ENCODE measurements around the gene PLXND1.

Gene PLXND1

DNA sequence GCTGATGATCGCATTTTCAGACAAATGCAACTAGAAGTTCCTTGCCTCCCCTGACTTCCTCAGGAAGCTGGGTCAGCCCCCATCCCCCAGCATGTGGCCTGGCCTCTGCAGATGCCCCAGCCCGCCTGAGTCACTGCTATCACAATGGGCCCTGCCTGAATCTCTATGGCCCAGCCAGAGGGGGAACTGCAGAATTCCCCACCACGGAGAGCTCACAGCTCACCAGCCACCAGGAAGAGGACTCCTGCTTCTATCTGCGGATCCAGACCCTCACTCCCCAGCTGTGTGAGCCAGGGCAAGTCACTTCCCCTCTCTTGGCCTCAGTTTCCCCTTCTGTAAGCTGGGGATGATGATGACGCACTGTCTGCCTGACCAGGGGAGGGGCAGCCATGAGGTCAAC, 6.9 kb downstream of the PLXND1 start:
- no peak for DNase-seq (ENCODE audit: low spot score)
- H3K27ac ChIP-seq, result peak overlapping the region; percentile 79 to 98
- peak overlapping the region; percentile 42 for H3K4me3 ChIP-seq
- TF ChIP-seq CTCF (IDR thresholded peaks at IDR 0.05), result no peak

GRCh38 chr3:129599073-129599472, 7.4 kb downstream of the PLXND1 start:
- Histone ChIP-seq H3K27ac (peak overlapping the region; percentile 79 to 98), H3K4me3 (peak overlapping the region; percentile 42)
- DNase-seq (ENCODE audit: low spot score), result no peak
- TF ChIP-seq CTCF (IDR thresholded peaks at IDR 0.05), result no peak

GRCh38 chr3:129598484-129598883, 8.0 kb downstream of the PLXND1 start:
- Histone ChIP-seq H3K27ac (peak overlapping the region; percentile 79 to 98), H3K4me3 (peak overlapping the region; percentile 42)
- no peak for DNase-seq (ENCODE audit: low spot score)
- no peak for TF ChIP-seq CTCF (IDR thresholded peaks at IDR 0.05)

DNA sequence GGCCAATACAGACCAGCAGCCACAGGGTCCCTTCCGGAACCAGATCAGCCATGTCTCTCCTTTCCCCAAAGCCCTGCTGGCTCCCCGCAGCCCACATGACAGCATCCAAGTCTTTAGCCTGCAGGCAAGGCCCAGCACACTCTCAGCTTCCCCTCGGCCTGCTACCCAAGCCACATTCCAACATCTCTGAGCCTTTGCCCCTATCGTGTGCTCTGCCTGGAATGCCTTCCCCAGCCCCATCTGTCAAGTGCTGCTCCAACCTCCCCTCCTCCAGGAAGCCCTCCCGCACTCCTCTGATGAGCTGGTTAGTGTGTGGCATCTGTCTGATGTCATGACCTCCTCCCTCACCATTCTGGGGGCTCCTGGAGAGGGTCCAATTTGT, 8.5 kb downstream of the PLXND1 start:
- no peak for TF ChIP-seq CTCF (IDR thresholded peaks at IDR 0.05)
- H3K27ac ChIP-seq, result peak overlapping the region; percentile 79 to 98
- DNase-seq (ENCODE audit: low spot score), result no peak
- H3K4me3 ChIP-seq, result peak overlapping the region; percentile 64

GRCh38 chr3:129597087-129597999, 9.1 kb downstream of the PLXND1 start:
- no peak for TF ChIP-seq CTCF (IDR thresholded peaks at IDR 0.05)
- H3K4me3 ChIP-seq, result peak overlapping the region; percentile 64
- no peak for DNase-seq (ENCODE audit: low spot score)
- peak overlapping the region; percentile 79 to 98 for H3K27ac ChIP-seq

DNA sequence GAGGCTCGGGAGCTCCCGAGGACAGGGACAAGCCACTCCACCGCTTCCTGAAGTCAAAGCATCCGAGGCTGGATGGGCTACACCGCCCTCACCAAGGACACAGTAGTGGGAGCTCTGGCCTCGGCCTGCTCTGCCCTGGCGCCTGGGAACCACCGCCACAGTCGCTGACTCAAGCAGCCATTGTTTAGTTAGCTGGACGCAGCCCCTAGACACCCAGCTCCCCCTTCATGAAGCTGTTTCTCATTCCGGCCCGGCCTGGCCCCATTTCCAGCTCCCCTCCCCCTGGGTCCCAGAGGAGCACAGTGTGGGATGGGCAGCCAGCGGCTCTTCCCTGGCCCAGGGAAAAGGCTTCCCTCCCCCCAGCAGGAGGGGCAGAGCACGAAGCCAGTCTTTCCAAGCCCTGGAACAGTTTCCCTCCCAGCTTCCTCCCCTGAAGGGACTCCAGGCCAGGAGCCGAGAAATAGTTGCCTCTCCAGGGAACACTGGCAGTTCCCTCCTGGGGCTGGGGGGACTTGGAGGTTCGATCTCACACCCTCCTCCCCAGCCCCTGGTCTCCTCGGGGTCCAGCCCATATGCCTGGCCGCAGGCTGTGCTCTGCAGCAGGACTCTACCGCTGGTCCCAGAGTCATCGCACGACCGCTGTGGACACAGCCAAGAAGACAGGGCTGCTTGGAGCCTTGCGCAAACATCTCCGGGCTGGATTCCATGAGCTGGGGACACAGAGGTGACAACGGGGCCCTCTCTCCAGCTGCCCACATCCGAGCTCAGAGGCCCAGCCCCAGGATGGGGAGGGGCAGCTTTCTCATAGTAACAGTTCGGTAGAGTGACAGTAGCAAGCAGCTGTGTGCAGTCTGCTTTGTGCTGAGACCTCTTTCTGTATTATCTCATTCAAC, 10.0 kb downstream of the PLXND1 start:
- Histone ChIP-seq H3K4me3 (peak overlapping the region; percentile 64), H3K27ac (peak overlapping the region; percentile 79 to 98)
- DNase-seq (ENCODE audit: low spot score), result peak; percentile 98
- TF ChIP-seq CTCF (IDR thresholded peaks at IDR 0.05), result no peak
